K562 (cell line): ENCODE results near the gene DDT. TPM values are rescaled to one million over a fixed set of nuclear protein-coding genes. Genes with fewer than 3 reads are reported as not detected.

ENCODE experiments used
- ATAC-seq: fragments of 200-7000 bp; cut with Tn5 transposase; 3 replicates; pipeline ENCODE4 v1.9.1; 2020; ENCODE audit warnings: moderate library complexity
- BruUV-seq: library from RNA; stranded (reverse); fragments of 400-500 nt; replicated peaks from 2 replicates; lab custom pipeline; 2021; lab: Mats Ljungman, UMichigan
- CTCF ChIA-PET: fragments of 300-600 bp; formaldehyde crosslinking; extraction: SDS; loops from one replicate; lab custom pipeline; 2021; ENCODE audit warnings: low intra/inter-chr PET ratio; lab: Yijun Ruan, JAX
- POLR2A ChIA-PET: fragments of 300-600, 350-650 bp; sonication (Branson Sonifier 250); formaldehyde crosslinking; extraction: SDS; loops from one replicate; lab custom pipeline; 2021; ENCODE audit warnings: antibody characterized with exemption, inconsistent platforms; lab: Yijun Ruan, JAX
- DNase-seq, 4 experiments: peaks; one replicate each; pipeline versions ENCODE4 v3.0.0 to v3.0.0-alpha.2; 2011 to 2018; ENCODE audit warnings: low spot score in 3 of 4, mixed read lengths in 3 of 4; ENCODE audit errors: extremely low read depth in 1 of 4
- FAIRE-seq: peaks from 2 replicates; lab custom pipeline; 2011; peaks lifted over from hg19 to GRCh38; lab: Jason Lieb, UNC
- H2AFZ ChIP-seq: 2 replicates; pipeline ENCODE4 v1.6.0; 2011; ENCODE audit warnings: low read depth, low read length, control low read depth, inconsistent platforms
- H3K27ac ChIP-seq: fragments of 200-600 bp; 3 replicates; pipeline ENCODE4 v1.8.0; 2011; ENCODE audit warnings: low read depth, mild to moderate bottlenecking, control low read depth, inconsistent platforms, low read length, moderate library complexity, mixed read lengths; ENCODE audit errors: extremely low read depth
- H3K27me3 ChIP-seq, 2 experiments: fragments of 300-600 bp in 1 of 2; 2 replicates in 1 of 2; 3 replicates in 1 of 2; pipeline versions ENCODE4 v1.6.0 to v1.8.0; 2011; ENCODE audit warnings: inconsistent platforms in 2 of 2, low read length in 2 of 2, mild to moderate bottlenecking in 1 of 2, mixed read lengths in 1 of 2, moderate library complexity in 1 of 2; ENCODE audit not compliant: control insufficient read depth in 2 of 2, insufficient read depth in 2 of 2
- H3K36me3 ChIP-seq: fragments of 300-600 bp; 3 replicates; pipeline ENCODE4 v1.8.0; 2011; ENCODE audit warnings: mild to moderate bottlenecking, low read length, inconsistent platforms; ENCODE audit not compliant: control insufficient read depth, insufficient read depth
- H3K4me1 ChIP-seq, 2 experiments: fragments of 200-600 bp in 1 of 2; replicated peaks in 1 of 2; 2 replicates in 1 of 2; 3 replicates in 1 of 2; pipeline versions ENCODE4 v1.5.1 to v1.8.0; 2011; ENCODE audit warnings: inconsistent platforms in 2 of 2, low read length in 2 of 2, mild to moderate bottlenecking in 1 of 2, mixed read lengths in 1 of 2, moderate library complexity in 1 of 2; ENCODE audit not compliant: control insufficient read depth in 2 of 2, insufficient read depth in 2 of 2
- H3K4me2 ChIP-seq: 2 replicates; pipeline ENCODE4 v1.6.1; 2011; ENCODE audit warnings: low read length, control low read depth, inconsistent platforms, mixed read lengths; ENCODE audit not compliant: insufficient read depth
- H3K4me3 ChIP-seq: fragments of 200-600 bp; sonication (generic), shearing (Covaris generic); 2 replicates; pipeline ENCODE4 v1.5.1; 2016; ENCODE audit warnings: control low read depth, inconsistent platforms
- H3K79me2 ChIP-seq: fragments of 200-600 bp; 3 replicates; pipeline ENCODE4 v1.8.0; 2011; ENCODE audit warnings: low read length, inconsistent platforms; ENCODE audit not compliant: control insufficient read depth, insufficient read depth
- H3K9ac ChIP-seq, 2 experiments: 2 replicates each; pipeline versions ENCODE4 v1.6.0 to v1.6.1; 2011; ENCODE audit warnings: low read depth in 2 of 2, low read length in 2 of 2, control low read depth in 1 of 2, inconsistent platforms in 1 of 2, mild to moderate bottlenecking in 1 of 2, mixed read lengths in 1 of 2; ENCODE audit not compliant: insufficient read depth in 1 of 2
- H3K9me1 ChIP-seq: one replicate; pipeline ENCODE4 v1.6.0; 2011; ENCODE audit warnings: inconsistent platforms, mild to moderate bottlenecking, low read length, moderate library complexity; ENCODE audit not compliant: control insufficient read depth, insufficient read depth
- H3K9me3 ChIP-seq: replicated peaks from 2 replicates; pipeline ENCODE4 v1.5.1; 2011; ENCODE audit warnings: low read depth, low read length, inconsistent platforms; ENCODE audit not compliant: control insufficient read depth, insufficient read depth
- H4K20me1 ChIP-seq: replicated peaks from 2 replicates; pipeline ENCODE4 v1.6.1; 2011; ENCODE audit warnings: low read length, inconsistent platforms, mixed read lengths; ENCODE audit not compliant: control insufficient read depth, insufficient read depth
- CBFA2T2 ChIP-seq: fragments of 450-650 bp; conservative IDR thresholded peaks from 2 replicates; pipeline ENCODE4 v1.6.1; 2017; ENCODE audit warnings: mild to moderate bottlenecking
- DACH1 ChIP-seq: fragments of 450-650 bp; IDR thresholded peaks from 2 replicates; pipeline ENCODE4 v1.6.1; 2018; ENCODE audit not compliant: partially characterized antibody
- HMG20B ChIP-seq: fragments of 250-450 bp; sonication (Bioruptor Pico); IDR thresholded peaks from 2 replicates; pipeline ENCODE4 v1.5.0; 2021; ENCODE audit warnings: mild to moderate bottlenecking
- HOMEZ ChIP-seq: fragments of 250-450 bp; sonication (Bioruptor Pico); IDR thresholded peaks from 2 replicates; pipeline ENCODE4 v1.4.0; 2020; ENCODE audit warnings: mild to moderate bottlenecking, moderate library complexity
- PCBP1 ChIP-seq: fragments of 200-400 bp; formaldehyde crosslinking; IDR thresholded peaks from 2 replicates; pipeline ENCODE4 v1.6.1; 2018; ENCODE audit warnings: mild to moderate bottlenecking, low read depth, low read length; ENCODE audit not compliant: poor library complexity, severe bottlenecking
- ZNF766 ChIP-seq: fragments of 200-800 bp; sonication (Bioruptor generic); conservative IDR thresholded peaks from 2 replicates; pipeline ENCODE4 v1.6.1; 2016; ENCODE audit warnings: missing genetic modification characterization, missing compliant biosample characterization
- WGBS: fragments of 100-300 bp; shearing (Covaris generic); methylation state at CpG from one replicate; pipeline ENCODE4 v1.1.6; 2016; ENCODE audit warnings: low coverage, mixed read lengths; ENCODE audit not compliant: insufficient coverage; ENCODE audit errors: missing lambda C conversion rate; 5-methylcytosine and 5-hydroxymethylcytosine counted together
- in situ Hi-C: fragments of 300-500 bp; cut with MboI; formaldehyde crosslinking; loops from 4 replicates; pipeline ENCODE4 v1.15.0; 2018; ENCODE audit warnings: inconsistent platforms, mixed read lengths
- intact Hi-C: fragments of 100-400 bp; cut with micrococcal nuclease; formaldehyde crosslinking; loops from 2 replicates; pipeline ENCODE4 v1.14.2; 2022
- polyA plus RNA-seq, 8 experiments: library from polyadenylated mRNA; depleted of rRNA in 4 of 8; stranded (reverse) in 5 of 8; unstranded in 3 of 8; fragments of >200 nt; fragmentation: Nextera tagmentation in 2 of 8; fragmentation: Illumina TruSeq in 1 of 8; extraction: Ambion mirVana in 2 of 8; extraction: Trizol in 1 of 8; gene quantifications; 2 replicates each; pipeline versions ENCODE4 v1.2.1 to v1.2.3, GENCODE V29; 2011 to 2014; ENCODE audit warnings: inconsistent platforms in 1 of 8, missing spikeins in 1 of 8
- total RNA-seq, 7 experiments: library from RNA; depleted of rRNA in 6 of 7; stranded (reverse); fragments of >200 nt in 6 of 7; fragmentation: Illumina TruSeq in 2 of 7; extraction: Trizol in 2 of 7; gene quantifications; 2 replicates each; pipeline versions ENCODE4 v1.2.1 to v1.2.3, GENCODE V29; 2011 to 2021; ENCODE audit warnings: low replicate concordance in 1 of 7

The DDT gene
- total and polyA plus RNA-seq, 9 of the 15 experiments (the other 6 are each of a cell fraction or from before 2014, with no cell fraction given) = 24.0 to 209 (median 63.2) TPM

DNA sequence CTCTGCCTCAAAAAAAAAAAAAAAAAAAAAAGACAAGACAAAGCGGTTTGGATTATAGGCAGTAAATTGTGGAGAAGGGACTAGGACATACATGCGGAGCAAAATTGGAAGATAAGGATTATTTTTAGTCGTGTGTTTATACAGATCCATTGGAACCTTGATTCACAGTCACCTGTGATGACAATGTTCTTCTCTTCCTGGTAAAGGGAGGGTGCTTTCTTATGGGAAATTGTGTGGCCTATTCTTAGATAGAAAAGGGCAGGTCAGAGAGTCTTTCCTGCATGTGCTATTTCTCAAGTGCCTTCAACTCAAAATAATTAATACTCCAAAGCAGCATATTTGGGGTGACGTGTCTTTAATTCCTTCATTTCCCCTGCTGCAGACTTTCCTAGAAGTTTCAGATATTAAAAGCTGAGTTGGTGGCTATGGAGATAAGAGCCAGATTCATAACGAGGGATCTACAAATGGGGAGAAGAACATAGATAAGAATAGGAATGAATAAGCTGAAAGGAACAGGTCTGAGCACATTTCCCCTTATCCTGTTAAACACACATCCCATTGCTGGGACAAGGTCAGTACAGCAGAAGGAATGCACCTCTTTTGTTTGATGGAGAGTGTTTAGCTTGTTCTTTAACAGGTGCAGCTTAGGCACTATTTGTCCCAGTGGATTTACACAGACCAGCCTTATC, 35.8 kb downstream of the DDT start (continued):
- TF ChIP-seq CBFA2T2 (peak; percentile 64), ZNF766 (no peak), PCBP1 (no peak), DACH1 (no peak), HMG20B (CRISPR knock-in tag) (no peak)

- Histone ChIP-seq H4K20me1 (no peaks in the 10 kb centered on the region), H3K79me2 (no peaks in the 10 kb centered on the region), H3K9ac (no peak overlapping the region), H3K4me2 (no peak overlapping the region), H2AFZ (no peak overlapping the region), H3K36me3 (peaks cover 48% of the 10 kb centered on the region; the same call in 2 of the 3 replicates), H3K9me1 (no peaks in the 10 kb centered on the region), H3K4me3 (no peak overlapping the region), H3K27ac (no peak overlapping the region), H3K27me3 (no peaks in the 10 kb centered on the region), H3K4me1 (no peaks in the 10 kb centered on the region), H3K9me3 (peaks cover 3% of the 10 kb centered on the region)
- in situ Hi-C loops = loop anchor here (5.0 kb wide), 1 partner anchor 41 kb away; the partner anchor contains the start of gene DDTL
- POLR2A ChIA-PET = interaction anchor here (1.1 kb wide), 1 partner anchor 44 kb away, joined by 3 read pairs; no protein-coding TSS in a partner anchor
- ATAC-seq (no peak), FAIRE-seq (no peak), DNase-seq (peak in 2 of 4 experiments; percentile 3 to 4)
- CTCF ChIA-PET = no interaction called here
- 77% methylated on average over 10 of the region's 14 CpGs for WGBS
- no TSS peak for BruUV-seq
- no peak for TF ChIP-seq HOMEZ (CRISPR knock-in tag)
- intact Hi-C loops = no loop called here
These were observed 47.7 kb downstream of the DDT start for GRCh38 chr22:23926561-23926960.
